Endothelial cell of umbilical vein (primary cell): Measurements from ENCODE around the gene NACA. TPM values are rescaled to one million over a fixed set of nuclear protein-coding genes. Genes with fewer than 3 reads are reported as not detected.

Experiments
- BruUV-seq: library from RNA; stranded (reverse); fragments of 400-500 nt; replicated peaks from 2 replicates; lab custom pipeline; 2021; lab: Mats Ljungman, UMichigan
- CTCF ChIA-PET: fragments of 300-600, 350-600 bp; sonication (Branson Sonifier 250); formaldehyde crosslinking; loops from one replicate; lab custom pipeline; 2021; ENCODE audit warnings: antibody characterized with exemption, inconsistent platforms; lab: Charles Lee
- POLR2A ChIA-PET: fragments of 300-600, 350-600 bp; sonication (Branson Sonifier 250); formaldehyde crosslinking; loops from one replicate; lab custom pipeline; 2021; ENCODE audit warnings: antibody characterized with exemption, inconsistent platforms; lab: Charles Lee
- DNase-seq: peaks from one replicate; pipeline ENCODE4 v3.0.0-alpha.2; 2011; ENCODE audit warnings: low read depth, low spot score
- FAIRE-seq: peaks from 2 replicates; lab custom pipeline; 2011; peaks lifted over from hg19 to GRCh38; lab: Jason Lieb, UNC
- H2AFZ ChIP-seq: 2 replicates; pipeline ENCODE4 v1.6.0; 2012; ENCODE audit warnings: low read depth, low read length, control low read depth, inconsistent platforms
- H3K27ac ChIP-seq: 2 replicates; pipeline ENCODE4 v1.5.1; 2011; ENCODE audit warnings: low read depth, mild to moderate bottlenecking, control low read depth, low read length, moderate library complexity; ENCODE audit not compliant: insufficient read depth
- H3K27me3 ChIP-seq, 2 experiments: 2 replicates each; pipeline versions ENCODE4 v1.6.0 to v1.6.1; 2011; ENCODE audit warnings: low read length in 2 of 2, mixed read lengths in 1 of 2; ENCODE audit not compliant: control insufficient read depth in 2 of 2, insufficient read depth in 2 of 2
- H3K36me3 ChIP-seq, 2 experiments: 2 replicates in 1 of 2; 3 replicates in 1 of 2; pipeline ENCODE4 v1.5.1; 2011; ENCODE audit warnings: low read length in 2 of 2, mild to moderate bottlenecking in 1 of 2, moderate library complexity in 1 of 2; ENCODE audit not compliant: control insufficient read depth in 2 of 2, insufficient read depth in 2 of 2; ENCODE audit errors: extremely low read depth in 1 of 2
- H3K4me1 ChIP-seq: 3 replicates; pipeline ENCODE4 v1.5.1; 2011; ENCODE audit warnings: mild to moderate bottlenecking, low read length; ENCODE audit not compliant: control insufficient read depth, insufficient read depth; ENCODE audit errors: extremely low read depth
- H3K4me2 ChIP-seq: 2 replicates; pipeline ENCODE4 v1.6.1; 2011; ENCODE audit warnings: low read length, control low read depth, mixed read lengths; ENCODE audit not compliant: insufficient read depth
- H3K4me3 ChIP-seq, 3 experiments: fragments of 200-600 bp in 1 of 3; sonication (generic), shearing (Covaris generic) in 1 of 3; replicated peaks in 1 of 3; 2 replicates each; pipeline ENCODE4 v1.5.1; 2011 to 2016; ENCODE audit warnings: control low read depth in 3 of 3, low read length in 3 of 3, mild to moderate bottlenecking in 2 of 3, inconsistent platforms in 1 of 3, low read depth in 1 of 3, moderate library complexity in 1 of 3; ENCODE audit not compliant: insufficient read depth in 1 of 3
- H3K79me2 ChIP-seq: 2 replicates; pipeline ENCODE4 v1.6.0; 2012; ENCODE audit warnings: low read length, inconsistent platforms; ENCODE audit not compliant: control insufficient read depth, insufficient read depth
- H3K9ac ChIP-seq: replicated peaks from 2 replicates; pipeline ENCODE3; 2011; ENCODE audit warnings: low read length, control low read depth; ENCODE audit not compliant: insufficient read depth; ENCODE audit errors: extremely low read depth
- H3K9me1 ChIP-seq: replicated peaks from 3 replicates; pipeline ENCODE4 v1.6.0; 2011; ENCODE audit warnings: mild to moderate bottlenecking, low read length; ENCODE audit not compliant: control insufficient read depth, insufficient read depth; ENCODE audit errors: extremely low read depth
- H3K9me3 ChIP-seq: replicated peaks from 2 replicates; pipeline ENCODE4 v1.5.1; 2012; ENCODE audit warnings: low read length, inconsistent platforms; ENCODE audit not compliant: control insufficient read depth, insufficient read depth
- H4K20me1 ChIP-seq: replicated peaks from 2 replicates; pipeline ENCODE3; 2011; ENCODE audit warnings: mild to moderate bottlenecking, low read length; ENCODE audit not compliant: control insufficient read depth, insufficient read depth; ENCODE audit errors: extremely low read depth
- EZH2 ChIP-seq: IDR thresholded peaks from 2 replicates; pipeline ENCODE4 v1.6.1; 2012; ENCODE audit warnings: borderline replicate concordance, low read depth, mild to moderate bottlenecking, moderate library complexity, low read length, inconsistent platforms; ENCODE audit not compliant: severe bottlenecking
- FOS ChIP-seq: IDR thresholded peaks from 2 replicates; pipeline ENCODE4 v1.6.1; 2011; ENCODE audit warnings: mild to moderate bottlenecking, low read length, moderate library complexity, borderline replicate concordance; ENCODE audit not compliant: insufficient read depth
- GATA2 ChIP-seq: IDR thresholded peaks from 2 replicates; pipeline ENCODE4 v1.7.0; 2011; ENCODE audit warnings: low read depth, mild to moderate bottlenecking, moderate library complexity, mixed read lengths, low read length; ENCODE audit not compliant: insufficient read length, insufficient read depth
- JUN ChIP-seq: IDR thresholded peaks from 2 replicates; pipeline ENCODE4 v1.6.1; 2011; ENCODE audit warnings: borderline replicate concordance, low read depth; ENCODE audit not compliant: insufficient read length, insufficient read depth
- MYC ChIP-seq: IDR thresholded peaks from one replicate; pipeline ENCODE4 v1.6.1; 2011; ENCODE audit warnings: mild to moderate bottlenecking, low read depth, low read length
- POLR2A ChIP-seq: IDR thresholded peaks from 2 replicates; pipeline ENCODE4 v1.6.1; 2012; ENCODE audit warnings: low read depth, mild to moderate bottlenecking, control low read depth, low read length
- POLR2AphosphoS5 ChIP-seq: IDR thresholded peaks from 2 replicates; pipeline ENCODE4 v1.6.1; 2012; ENCODE audit warnings: low read depth, mild to moderate bottlenecking, control low read depth, low read length, moderate library complexity; ENCODE audit not compliant: insufficient read depth
- dilution Hi-C: fragments of 300-500 bp; cut with MboI; formaldehyde crosslinking; loops from one replicate; pipeline ENCODE4 v1.15.0; 2019; ENCODE audit warnings: low sequenced_read_pairs; ENCODE audit not compliant: extremely low pct_ligation_motif_present
- intact Hi-C: fragments of 100-400 bp; cut with micrococcal nuclease; formaldehyde crosslinking; loops from one replicate; pipeline ENCODE4 v1.10.0; 2022
- polyA plus RNA-seq, 4 experiments: library from polyadenylated mRNA; depleted of rRNA in 3 of 4; stranded (reverse) in 3 of 4; unstranded in 1 of 4; fragments of >200 nt; gene quantifications; 2 replicates each; pipeline versions ENCODE4 v1.2.1 to v1.2.3, GENCODE V29; 2011 to 2012; ENCODE audit warnings: missing spikeins in 1 of 4
- total RNA-seq: library from RNA; stranded (reverse); gene quantifications from 2 replicates; pipeline ENCODE4 v1.2.3, GENCODE V29; 2021
- TF ChIP-seq, protein P1 (sequence below), 2 donors: IDR thresholded peaks; 1 replicate in 1 of 2; 2 replicates in 1 of 2; pipeline ENCODE4 v1.5.1; 2011; ENCODE audit warnings: low read length in 2 of 2, mild to moderate bottlenecking in 2 of 2, moderate library complexity in 2 of 2, control low read depth in 1 of 2, inconsistent platforms in 1 of 2, low read depth in 1 of 2; ENCODE audit not compliant: insufficient read depth in 1 of 2; ENCODE audit errors: extremely low read depth in 1 of 2
- TF ChIP-seq, protein P2 (sequence below): IDR thresholded peaks from 2 replicates; pipeline ENCODE4 v1.6.1; 2011; ENCODE audit not compliant: insufficient read depth, insufficient read length

NACA gene
- total and polyA plus RNA-seq, 2 donors (not counting 3 experiments of a cell fraction or from before 2014, with no cell fraction given) = 260 to 892 TPM

DNA sequence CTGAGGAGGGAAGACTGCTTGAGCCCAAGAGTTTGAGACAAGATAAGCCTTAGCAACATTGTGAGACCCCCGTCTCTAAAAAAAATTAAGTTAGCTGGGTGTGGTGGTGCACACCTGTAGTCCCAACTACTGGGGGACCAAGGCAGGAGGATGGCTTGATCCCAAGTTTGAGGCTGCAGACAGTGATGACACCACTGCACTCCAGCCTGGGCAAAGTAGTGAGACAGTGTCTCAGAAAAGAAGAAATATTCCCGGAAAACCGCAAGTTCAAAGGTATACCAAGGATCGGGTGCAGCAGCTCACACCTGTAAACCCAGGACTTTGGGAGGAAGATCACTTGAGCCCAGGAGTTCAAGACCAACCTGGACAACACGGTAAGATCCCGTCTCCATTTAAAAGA, 42.8 kb downstream of the NACA start:
- H4K20me1 ChIP-seq = peaks cover 4% of the 10 kb centered on the region
- no peak overlapping the region for H3K9ac ChIP-seq
- ChIA-PET CTCF (no interaction called here), POLR2A (no interaction called here)
- BruUV-seq = no TSS peak
- H3K79me2 ChIP-seq = peaks cover 99% of the 10 kb centered on the region
- H2AFZ ChIP-seq = no peak overlapping the region
- FAIRE-seq (no peak), DNase-seq (no peak)
- intact Hi-C loops (no loop called here), dilution Hi-C loops (no loop called here)
- H3K4me2 ChIP-seq = no peak overlapping the region
- H3K4me1 ChIP-seq = peaks cover 18% of the 10 kb centered on the region
- no peak overlapping the region for H3K27ac ChIP-seq
- H3K9me3 ChIP-seq = no peaks in the 10 kb centered on the region
- TF ChIP-seq MYC (no peak), POLR2AphosphoS5 (no peak), EZH2 (no peak), GATA2 (no peak), JUN (no peak), POLR2A (no peak), FOS (no peak)
- TF ChIP-seq, protein P1, sequence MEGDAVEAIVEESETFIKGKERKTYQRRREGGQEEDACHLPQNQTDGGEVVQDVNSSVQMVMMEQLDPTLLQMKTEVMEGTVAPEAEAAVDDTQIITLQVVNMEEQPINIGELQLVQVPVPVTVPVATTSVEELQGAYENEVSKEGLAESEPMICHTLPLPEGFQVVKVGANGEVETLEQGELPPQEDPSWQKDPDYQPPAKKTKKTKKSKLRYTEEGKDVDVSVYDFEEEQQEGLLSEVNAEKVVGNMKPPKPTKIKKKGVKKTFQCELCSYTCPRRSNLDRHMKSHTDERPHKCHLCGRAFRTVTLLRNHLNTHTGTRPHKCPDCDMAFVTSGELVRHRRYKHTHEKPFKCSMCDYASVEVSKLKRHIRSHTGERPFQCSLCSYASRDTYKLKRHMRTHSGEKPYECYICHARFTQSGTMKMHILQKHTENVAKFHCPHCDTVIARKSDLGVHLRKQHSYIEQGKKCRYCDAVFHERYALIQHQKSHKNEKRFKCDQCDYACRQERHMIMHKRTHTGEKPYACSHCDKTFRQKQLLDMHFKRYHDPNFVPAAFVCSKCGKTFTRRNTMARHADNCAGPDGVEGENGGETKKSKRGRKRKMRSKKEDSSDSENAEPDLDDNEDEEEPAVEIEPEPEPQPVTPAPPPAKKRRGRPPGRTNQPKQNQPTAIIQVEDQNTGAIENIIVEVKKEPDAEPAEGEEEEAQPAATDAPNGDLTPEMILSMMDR (IDR thresholded peaks at IDR 0.05; ENCODE audit: extremely low read depth in 1 of 2, insufficient read depth in 1 of 2, low read depth in 1 of 2, low read length in 2 of 2) = no peak
- TF ChIP-seq, protein P2, sequence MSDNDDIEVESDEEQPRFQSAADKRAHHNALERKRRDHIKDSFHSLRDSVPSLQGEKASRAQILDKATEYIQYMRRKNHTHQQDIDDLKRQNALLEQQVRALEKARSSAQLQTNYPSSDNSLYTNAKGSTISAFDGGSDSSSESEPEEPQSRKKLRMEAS = no peak
- H3K4me3 ChIP-seq = no peak overlapping the region
- H3K9me1 ChIP-seq = no peaks in the 10 kb centered on the region
- H3K36me3 ChIP-seq = peaks cover 4 to 5% of the 10 kb centered on the region in 2 experiments
- H3K27me3 ChIP-seq = no peaks in the 10 kb centered on the region
